ENCODE measurements around the gene CTRB1. TPM values are rescaled to one million over a fixed set of nuclear protein-coding genes. Genes with fewer than 3 reads are reported as not detected.
A peak's percentile ranks its signal among the peaks of the same experiment; 100 is the strongest.
"Not testable (repeated sequence)": the region's sequence is repeated elsewhere in the genome, so short reads cannot be mapped to it uniquely, and the experiment has no call there.

CTRB1 gene
- total and polyA plus RNA-seq, 2 experiments from 2014 or later: 0.21 TPM; not detected in 1

DNA sequence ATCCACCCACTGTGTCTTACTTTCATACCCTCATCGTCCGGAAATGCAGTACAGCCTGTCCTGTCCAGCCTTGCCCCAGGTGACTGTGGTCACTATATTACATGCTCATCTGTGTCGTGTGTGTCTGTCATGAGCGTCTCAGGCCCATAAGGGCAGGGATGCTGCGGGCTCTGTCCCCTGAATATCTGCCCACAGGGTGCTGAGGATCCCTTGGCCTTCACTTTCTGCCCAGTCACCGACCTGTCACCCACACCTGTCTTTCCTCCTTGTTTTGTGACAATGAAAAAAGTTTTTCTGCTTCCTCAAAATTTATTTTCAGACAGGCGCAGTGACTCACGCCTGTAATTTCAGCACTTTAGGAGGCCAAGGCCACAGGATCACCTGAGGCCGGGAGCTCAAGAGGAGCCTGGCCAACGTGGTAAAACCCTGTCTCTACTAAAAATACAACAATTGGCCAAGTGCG, 1.4 kb upstream of the CTRB1 start:
- TF ChIP-seq EZH2phosphoT487 (IDR thresholded peaks at IDR 0.05; ENCODE audit: low read depth, severe bottlenecking, unreplicated experiment) (no peak), EZH2 (IDR thresholded peaks at IDR 0.05; ENCODE audit: borderline replicate concordance) (no peak)
- TF ChIP-seq, protein P1, sequence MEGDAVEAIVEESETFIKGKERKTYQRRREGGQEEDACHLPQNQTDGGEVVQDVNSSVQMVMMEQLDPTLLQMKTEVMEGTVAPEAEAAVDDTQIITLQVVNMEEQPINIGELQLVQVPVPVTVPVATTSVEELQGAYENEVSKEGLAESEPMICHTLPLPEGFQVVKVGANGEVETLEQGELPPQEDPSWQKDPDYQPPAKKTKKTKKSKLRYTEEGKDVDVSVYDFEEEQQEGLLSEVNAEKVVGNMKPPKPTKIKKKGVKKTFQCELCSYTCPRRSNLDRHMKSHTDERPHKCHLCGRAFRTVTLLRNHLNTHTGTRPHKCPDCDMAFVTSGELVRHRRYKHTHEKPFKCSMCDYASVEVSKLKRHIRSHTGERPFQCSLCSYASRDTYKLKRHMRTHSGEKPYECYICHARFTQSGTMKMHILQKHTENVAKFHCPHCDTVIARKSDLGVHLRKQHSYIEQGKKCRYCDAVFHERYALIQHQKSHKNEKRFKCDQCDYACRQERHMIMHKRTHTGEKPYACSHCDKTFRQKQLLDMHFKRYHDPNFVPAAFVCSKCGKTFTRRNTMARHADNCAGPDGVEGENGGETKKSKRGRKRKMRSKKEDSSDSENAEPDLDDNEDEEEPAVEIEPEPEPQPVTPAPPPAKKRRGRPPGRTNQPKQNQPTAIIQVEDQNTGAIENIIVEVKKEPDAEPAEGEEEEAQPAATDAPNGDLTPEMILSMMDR (IDR thresholded peaks at IDR 0.05; ENCODE audit: poor library complexity): no peak
- Histone ChIP-seq H2AFZ (no peak overlapping the region), H4K20me1 (ENCODE audit: insufficient read depth, poor library complexity, severe bottlenecking) (no peaks in the 10 kb centered on the region), H3K27me3 (no peaks in the 10 kb centered on the region), H3K9me3 (ENCODE audit: low read depth) (no peaks in the 10 kb centered on the region), H3K4me3 (no peak overlapping the region), H3K4me2 (no peak overlapping the region), H3K79me2 (no peaks in the 10 kb centered on the region), H3K27ac (no peak overlapping the region), H3K4me1 (ENCODE audit: insufficient read depth) (no peaks in the 10 kb centered on the region), H3K9me2 (replicated peaks; ENCODE audit: insufficient read depth) (no peaks in the 10 kb centered on the region), H3K36me3 (replicated peaks; ENCODE audit: insufficient read depth, low read depth) (no peaks in the 10 kb centered on the region)
- WGBS (ENCODE audit: low lambda C conversion rate, missing lambda C conversion rate): 85% methylated on average over 11 of the region's 11 CpGs
- no peak for DNase-seq (ENCODE audit: low spot score)

DNA sequence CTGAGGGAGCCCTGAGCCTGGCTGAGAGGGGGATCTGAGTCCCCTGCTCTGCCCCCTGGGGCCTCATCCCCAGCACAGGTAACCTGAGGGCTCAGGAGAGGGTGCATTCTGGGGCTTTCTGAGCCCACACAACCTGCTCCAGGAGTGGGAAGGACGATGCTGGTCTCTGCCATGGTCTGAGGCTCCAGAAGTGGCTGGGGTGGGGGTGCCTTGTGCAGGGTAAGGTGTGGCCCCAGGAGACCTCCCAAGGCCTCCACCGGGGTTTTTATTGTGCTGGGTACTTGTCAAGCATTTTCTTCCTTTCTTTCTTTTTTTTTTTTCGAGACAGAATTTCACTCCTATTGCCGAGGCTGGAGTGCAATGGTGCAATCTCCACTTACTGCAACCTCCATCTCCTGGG, 300 bp downstream of the CTRB1 start:
- peak; percentile 3 for DNase-seq (ENCODE audit: low spot score)
- Histone ChIP-seq H3K79me2 (no peaks in the 10 kb centered on the region), H3K36me3 (replicated peaks; ENCODE audit: insufficient read depth, low read depth) (no peaks in the 10 kb centered on the region), H4K20me1 (ENCODE audit: insufficient read depth, poor library complexity, severe bottlenecking) (no peaks in the 10 kb centered on the region), H3K9me2 (replicated peaks; ENCODE audit: insufficient read depth) (no peaks in the 10 kb centered on the region), H3K9me3 (ENCODE audit: low read depth) (no peaks in the 10 kb centered on the region), H3K27ac (no peak overlapping the region), H3K4me2 (no peak overlapping the region), H3K27me3 (no peaks in the 10 kb centered on the region), H3K4me1 (ENCODE audit: insufficient read depth) (no peaks in the 10 kb centered on the region), H3K4me3 (no peak overlapping the region), H2AFZ (no peak overlapping the region)
- no peak for TF ChIP-seq EZH2 (IDR thresholded peaks at IDR 0.05; ENCODE audit: borderline replicate concordance)
- TF ChIP-seq, protein P1 (IDR thresholded peaks at IDR 0.05; ENCODE audit: poor library complexity): no peak
- 92% methylated on average over 4 of the region's 4 CpGs for WGBS (ENCODE audit: low lambda C conversion rate, missing lambda C conversion rate)

DNA sequence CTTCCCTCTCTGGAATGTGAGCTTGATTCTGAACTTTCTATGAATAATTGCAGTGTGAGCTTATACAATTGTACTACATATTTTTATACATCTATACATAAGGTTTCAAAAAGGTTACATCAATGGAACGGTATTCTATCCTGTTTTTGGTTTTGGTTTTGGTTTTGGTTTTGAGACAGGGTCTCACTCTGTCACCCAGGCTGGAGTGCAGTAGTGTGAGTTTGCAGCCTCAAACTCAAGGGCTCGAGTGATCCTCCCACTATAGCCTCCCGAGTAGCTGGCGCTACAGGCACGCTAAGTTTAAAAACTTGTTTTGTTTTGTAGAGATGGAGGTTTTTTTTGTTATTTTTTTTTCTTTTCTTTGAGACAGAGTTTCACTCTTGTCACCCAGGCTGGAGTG, 1.1 kb downstream of the CTRB1 start:
- Histone ChIP-seq H3K9me2 (replicated peaks; ENCODE audit: insufficient read depth) (no peaks in the 10 kb centered on the region), H3K27me3 (no peaks in the 10 kb centered on the region), H3K9me3 (ENCODE audit: low read depth) (no peaks in the 10 kb centered on the region), H3K79me2 (no peaks in the 10 kb centered on the region), H4K20me1 (ENCODE audit: insufficient read depth, poor library complexity, severe bottlenecking) (no peaks in the 10 kb centered on the region), H3K27ac (no peak overlapping the region), H3K4me1 (ENCODE audit: insufficient read depth) (no peaks in the 10 kb centered on the region), H3K4me2 (no peak overlapping the region), H3K4me3 (no peak overlapping the region), H2AFZ (no peak overlapping the region), H3K36me3 (replicated peaks; ENCODE audit: insufficient read depth, low read depth) (no peaks in the 10 kb centered on the region)
- no peak for DNase-seq (ENCODE audit: low spot score)
- 95% methylated on average over 5 of the region's 5 CpGs for WGBS (ENCODE audit: low lambda C conversion rate, missing lambda C conversion rate)
- TF ChIP-seq EZH2 (IDR thresholded peaks at IDR 0.05; ENCODE audit: borderline replicate concordance) (no peak), EZH2phosphoT487 (IDR thresholded peaks at IDR 0.05; ENCODE audit: low read depth, severe bottlenecking, unreplicated experiment) (no peak)
- TF ChIP-seq, protein P1 (IDR thresholded peaks at IDR 0.05; ENCODE audit: poor library complexity): no peak

DNA sequence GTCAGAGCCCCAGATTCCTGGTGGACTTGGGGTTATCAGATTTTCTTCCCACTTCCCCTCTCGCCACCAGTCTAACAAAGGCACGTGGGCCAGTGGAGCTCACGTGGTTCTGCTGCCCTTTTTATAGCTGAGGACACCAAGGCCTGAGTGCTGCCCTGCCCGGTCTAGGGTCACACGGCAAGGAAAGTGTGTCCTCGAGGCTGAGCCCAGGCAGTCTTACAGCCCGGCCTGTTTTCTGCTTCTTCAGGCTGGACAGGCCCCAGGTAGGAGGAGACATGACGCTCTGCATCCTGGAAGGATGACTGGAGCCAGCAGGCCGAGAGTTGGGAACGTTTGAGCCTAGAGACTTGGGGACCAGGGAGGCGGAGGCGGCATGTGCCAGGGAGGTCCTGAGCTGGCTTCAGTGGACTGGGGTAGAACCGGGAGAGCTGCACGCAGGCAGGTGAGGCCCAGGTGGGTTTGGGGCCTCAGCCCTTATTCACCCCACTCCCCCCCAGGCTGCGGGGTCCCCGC, 3.5 kb downstream of the CTRB1 start:
- Histone ChIP-seq H3K4me1 (ENCODE audit: insufficient read depth) (no peaks in the 10 kb centered on the region), H3K27ac (no peak overlapping the region), H3K36me3 (replicated peaks; ENCODE audit: insufficient read depth, low read depth) (no peaks in the 10 kb centered on the region), H3K79me2 (no peaks in the 10 kb centered on the region), H3K4me2 (no peak overlapping the region), H3K4me3 (no peak overlapping the region), H3K9me3 (ENCODE audit: low read depth) (no peaks in the 10 kb centered on the region), H3K27me3 (no peaks in the 10 kb centered on the region), H4K20me1 (ENCODE audit: insufficient read depth, poor library complexity, severe bottlenecking) (no peaks in the 10 kb centered on the region), H3K9me2 (replicated peaks; ENCODE audit: insufficient read depth) (no peaks in the 10 kb centered on the region), H2AFZ (no peak overlapping the region)
- TF ChIP-seq EZH2 (IDR thresholded peaks at IDR 0.05; ENCODE audit: borderline replicate concordance): no peak
- no peak for TF ChIP-seq EZH2phosphoT487 (IDR thresholded peaks at IDR 0.05; ENCODE audit: low read depth, severe bottlenecking, unreplicated experiment)
- TF ChIP-seq, protein P1 (IDR thresholded peaks at IDR 0.05; ENCODE audit: poor library complexity): no peak
- WGBS (ENCODE audit: low lambda C conversion rate, missing lambda C conversion rate): 88% methylated on average over 15 of the region's 16 CpGs
- no peak for DNase-seq (ENCODE audit: low spot score)

DNA sequence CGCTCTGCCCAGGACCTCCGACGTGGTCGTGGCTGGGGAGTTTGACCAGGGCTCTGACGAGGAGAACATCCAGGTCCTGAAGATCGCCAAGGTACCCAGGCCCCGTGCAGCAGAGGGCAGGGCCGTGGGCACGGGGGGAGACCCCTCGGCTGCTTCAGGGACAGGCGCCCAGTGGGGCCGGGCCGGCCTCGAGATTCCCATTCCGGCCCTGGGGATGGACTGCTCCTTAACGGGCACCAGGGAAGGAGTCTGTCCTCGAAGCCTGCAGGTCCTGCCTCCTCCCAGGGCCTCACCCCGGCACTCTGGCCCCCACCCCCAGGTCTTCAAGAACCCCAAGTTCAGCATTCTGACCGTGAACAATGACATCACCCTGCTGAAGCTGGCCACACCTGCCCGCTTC, 4.3 kb downstream of the CTRB1 start:
- not testable (repeated sequence) for H3K79me2 ChIP-seq; H3K36me3 ChIP-seq (replicated peaks; ENCODE audit: insufficient read depth, low read depth); H2AFZ ChIP-seq; H3K9me3 ChIP-seq (ENCODE audit: low read depth); H3K4me1 ChIP-seq (ENCODE audit: insufficient read depth); H4K20me1 ChIP-seq (ENCODE audit: insufficient read depth, poor library complexity, severe bottlenecking); H3K4me3 ChIP-seq; DNase-seq (ENCODE audit: low spot score); H3K9me2 ChIP-seq (replicated peaks; ENCODE audit: insufficient read depth); H3K27ac ChIP-seq; H3K4me2 ChIP-seq; H3K27me3 ChIP-seq
- WGBS (ENCODE audit: low lambda C conversion rate, missing lambda C conversion rate): 90% methylated on average over 2 of the region's 20 CpGs

Measured in hepatocyte (in vitro differentiated cells).